ENCODE measurements around the gene HECTD1. TPM values are rescaled to one million over a fixed set of nuclear protein-coding genes. Genes with fewer than 3 reads are reported as not detected.

Gene HECTD1
- total and polyA plus RNA-seq, 10 of the 15 experiments (the other 5 are each of a cell fraction or from before 2014, with no cell fraction given) = 27.3 to 116 (median 57.7) TPM

DNA sequence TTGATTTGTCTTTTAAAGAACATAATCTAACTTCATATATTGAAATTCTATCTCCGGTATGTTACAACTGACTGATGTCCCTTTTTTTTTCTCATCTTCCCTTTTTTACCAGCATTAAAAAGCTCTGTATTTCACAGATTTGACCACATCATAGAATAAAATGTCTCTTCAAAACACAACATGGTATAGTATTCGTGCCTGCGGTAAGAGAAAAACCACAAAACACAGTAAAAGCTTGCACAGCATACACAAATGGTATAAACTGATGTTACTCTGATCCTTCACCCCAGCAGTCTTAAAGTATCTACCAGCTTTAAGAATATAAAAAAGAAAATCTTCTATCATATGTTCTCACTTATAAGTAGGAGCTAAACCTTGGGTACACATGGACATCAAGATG lies 83.4 kb downstream of the HECTD1 start:
- Histone ChIP-seq H3K4me3 (no peak overlapping the region), H3K27ac (ENCODE audit: control insufficient read depth, insufficient read depth) (no peak overlapping the region), H2AFZ (ENCODE audit: control insufficient read depth, low read depth, low read length) (no peak overlapping the region), H3K27me3 (replicated peaks in 1 of 2; ENCODE audit: control insufficient read depth in 2 of 2, insufficient read depth in 2 of 2, low read length in 1 of 2) (no peaks in the 10 kb centered on the region), H3K4me2 (ENCODE audit: control insufficient read depth, insufficient read depth) (no peak overlapping the region), H3K36me3 (ENCODE audit: control insufficient read depth in 2 of 2, insufficient read depth in 2 of 2, low read length in 1 of 2) (peaks cover 14 to 46% of the 10 kb centered on the region in 2 experiments), H4K20me1 (ENCODE audit: control insufficient read depth, insufficient read depth) (no peaks in the 10 kb centered on the region; the same call in 1 of the 2 replicates), H3K9me3 (replicated peaks; ENCODE audit: control insufficient read depth, insufficient read depth, low read length) (no peaks in the 10 kb centered on the region), H3K79me2 (ENCODE audit: control insufficient read depth, insufficient read depth, low read length) (no peaks in the 10 kb centered on the region), H3K4me1 (ENCODE audit: control insufficient read depth, insufficient read depth, low read length) (peaks cover 10% of the 10 kb centered on the region), H3K9ac (ENCODE audit: control insufficient read depth, insufficient read depth, low read length) (no peak overlapping the region)
- TF ChIP-seq BHLHE40 (IDR thresholded peaks at IDR 0.05; ENCODE audit: borderline replicate concordance in 1 of 2, low read depth in 2 of 2, low read length in 1 of 2) = peak; percentile 40 to 65; a peak in 2 of 4 replicates
- no peak for TF ChIP-seq ZBED1 (IDR thresholded peaks at IDR 0.05; ENCODE audit: borderline replicate concordance)
- no TSS peak for BruUV-seq (replicated peaks)
- intact Hi-C loops (cut with micrococcal nuclease; ENCODE audit: unreplicated experiment) (no loop called here), in situ Hi-C loops (cut with MboI) (no loop called here)
- ChIA-PET RAD21 (ENCODE audit: unreplicated experiment) (no interaction called here), POLR2A (interaction anchor here (1.9 kb wide), 1 partner anchor 9 kb away, joined by 5 read pairs; no protein-coding TSS in a partner anchor), SMC1A (ENCODE audit: uncharacterized antibody, unreplicated experiment) (no interaction called here), CTCF (interaction anchor here (0.6 kb wide), 1 partner anchor 35 kb away, joined by 3 read pairs; no protein-coding TSS in a partner anchor)
- DNase-seq (ENCODE audit: low read depth, low spot score) (no peak), FAIRE-seq (no peak), ATAC-seq (no peak)
- WGBS (ENCODE audit: insufficient coverage, insufficient replicate concordance, low lambda C conversion rate, missing lambda C conversion rate) = 67% methylated on average over 3 of the region's 3 CpGs

DNA sequence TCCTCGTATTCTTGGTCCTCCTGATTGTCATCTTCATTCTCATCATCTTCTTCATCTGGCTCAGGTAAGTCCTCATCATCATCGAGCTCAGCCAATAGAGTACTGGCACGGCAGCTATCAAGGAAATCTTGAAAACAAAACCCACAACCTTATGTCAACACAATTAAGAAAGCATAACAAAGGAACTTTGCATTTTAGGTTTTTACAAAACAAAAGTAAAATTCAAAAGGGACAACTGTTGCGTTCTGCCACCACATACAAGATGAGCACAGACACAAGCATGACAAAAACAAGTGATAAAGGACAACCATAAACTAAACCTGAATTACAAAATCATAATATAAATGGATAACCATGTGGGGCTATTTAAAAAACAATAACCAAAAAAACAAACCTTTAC lies 84.7 kb downstream of the HECTD1 start:
- ChIA-PET CTCF (interaction anchor here (1.2 kb wide), 1 partner anchor 9 kb away, joined by 3 read pairs; no protein-coding TSS in a partner anchor), SMC1A (ENCODE audit: uncharacterized antibody, unreplicated experiment) (no interaction called here), RAD21 (ENCODE audit: unreplicated experiment) (no interaction called here), POLR2A (no interaction called here)
- Histone ChIP-seq H2AFZ (ENCODE audit: control insufficient read depth, low read depth, low read length) (no peak overlapping the region), H3K79me2 (ENCODE audit: control insufficient read depth, insufficient read depth, low read length) (no peaks in the 10 kb centered on the region), H3K27me3 (replicated peaks in 1 of 2; ENCODE audit: control insufficient read depth in 2 of 2, insufficient read depth in 2 of 2, low read length in 1 of 2) (no peaks in the 10 kb centered on the region), H3K9me3 (replicated peaks; ENCODE audit: control insufficient read depth, insufficient read depth, low read length) (no peaks in the 10 kb centered on the region), H3K27ac (ENCODE audit: control insufficient read depth, insufficient read depth) (no peak overlapping the region), H3K4me3 (no peak overlapping the region), H3K4me1 (ENCODE audit: control insufficient read depth, insufficient read depth, low read length) (no peaks in the 10 kb centered on the region), H3K4me2 (ENCODE audit: control insufficient read depth, insufficient read depth) (no peak overlapping the region), H3K9ac (ENCODE audit: control insufficient read depth, insufficient read depth, low read length) (no peak overlapping the region), H3K36me3 (ENCODE audit: control insufficient read depth in 2 of 2, insufficient read depth in 2 of 2, low read length in 1 of 2) (peaks cover 8 to 43% of the 10 kb centered on the region in 2 experiments), H4K20me1 (ENCODE audit: control insufficient read depth, insufficient read depth) (no peaks in the 10 kb centered on the region)
- BruUV-seq (replicated peaks) = no TSS peak
- intact Hi-C loops (cut with micrococcal nuclease; ENCODE audit: unreplicated experiment) (no loop called here), in situ Hi-C loops (cut with MboI) (no loop called here)
- WGBS (ENCODE audit: insufficient coverage, insufficient replicate concordance, low lambda C conversion rate, missing lambda C conversion rate) = 89% methylated on average over 4 of the region's 4 CpGs
- DNase-seq (ENCODE audit: low read depth, low spot score) = no peak
- FAIRE-seq = no peak
- no peak for ATAC-seq
- TF ChIP-seq MYB (IDR thresholded peaks at IDR 0.05; ENCODE audit: borderline replicate concordance, low read depth, low read length) (no peak), KAT2A (conservative IDR thresholded peaks at IDR 0.05; ENCODE audit: control insufficient read depth, low read depth, low read length) (no peak), ZSCAN29 (IDR thresholded peaks at IDR 0.05) (no peak), TCF7 (IDR thresholded peaks at IDR 0.05; ENCODE audit: borderline replicate concordance) (no peak), CREM (IDR thresholded peaks at IDR 0.05; ENCODE audit: low read depth) (no peak), PML (IDR thresholded peaks at IDR 0.05; ENCODE audit: low read length) (no peak), ESRRA (IDR thresholded peaks at IDR 0.05; ENCODE audit: low read length) (no peak), ATF7 (IDR thresholded peaks at IDR 0.05; ENCODE audit: low read depth) (no peak), FOXK2 (IDR thresholded peaks at IDR 0.05) (no peak), WRNIP1 (IDR thresholded peaks at IDR 0.05; ENCODE audit: borderline replicate concordance, low read depth, low read length) (no peak)
- TF ChIP-seq, protein P1, sequence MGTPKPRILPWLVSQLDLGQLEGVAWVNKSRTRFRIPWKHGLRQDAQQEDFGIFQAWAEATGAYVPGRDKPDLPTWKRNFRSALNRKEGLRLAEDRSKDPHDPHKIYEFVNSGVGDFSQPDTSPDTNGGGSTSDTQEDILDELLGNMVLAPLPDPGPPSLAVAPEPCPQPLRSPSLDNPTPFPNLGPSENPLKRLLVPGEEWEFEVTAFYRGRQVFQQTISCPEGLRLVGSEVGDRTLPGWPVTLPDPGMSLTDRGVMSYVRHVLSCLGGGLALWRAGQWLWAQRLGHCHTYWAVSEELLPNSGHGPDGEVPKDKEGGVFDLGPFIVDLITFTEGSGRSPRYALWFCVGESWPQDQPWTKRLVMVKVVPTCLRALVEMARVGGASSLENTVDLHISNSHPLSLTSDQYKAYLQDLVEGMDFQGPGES (IDR thresholded peaks at IDR 0.05) = no peak
- TF ChIP-seq, protein P2, sequence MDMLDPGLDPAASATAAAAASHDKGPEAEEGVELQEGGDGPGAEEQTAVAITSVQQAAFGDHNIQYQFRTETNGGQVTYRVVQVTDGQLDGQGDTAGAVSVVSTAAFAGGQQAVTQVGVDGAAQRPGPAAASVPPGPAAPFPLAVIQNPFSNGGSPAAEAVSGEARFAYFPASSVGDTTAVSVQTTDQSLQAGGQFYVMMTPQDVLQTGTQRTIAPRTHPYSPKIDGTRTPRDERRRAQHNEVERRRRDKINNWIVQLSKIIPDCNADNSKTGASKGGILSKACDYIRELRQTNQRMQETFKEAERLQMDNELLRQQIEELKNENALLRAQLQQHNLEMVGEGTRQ (IDR thresholded peaks at IDR 0.05; ENCODE audit: borderline replicate concordance, low read depth, low read length) = no peak
- TF ChIP-seq, protein P3, sequence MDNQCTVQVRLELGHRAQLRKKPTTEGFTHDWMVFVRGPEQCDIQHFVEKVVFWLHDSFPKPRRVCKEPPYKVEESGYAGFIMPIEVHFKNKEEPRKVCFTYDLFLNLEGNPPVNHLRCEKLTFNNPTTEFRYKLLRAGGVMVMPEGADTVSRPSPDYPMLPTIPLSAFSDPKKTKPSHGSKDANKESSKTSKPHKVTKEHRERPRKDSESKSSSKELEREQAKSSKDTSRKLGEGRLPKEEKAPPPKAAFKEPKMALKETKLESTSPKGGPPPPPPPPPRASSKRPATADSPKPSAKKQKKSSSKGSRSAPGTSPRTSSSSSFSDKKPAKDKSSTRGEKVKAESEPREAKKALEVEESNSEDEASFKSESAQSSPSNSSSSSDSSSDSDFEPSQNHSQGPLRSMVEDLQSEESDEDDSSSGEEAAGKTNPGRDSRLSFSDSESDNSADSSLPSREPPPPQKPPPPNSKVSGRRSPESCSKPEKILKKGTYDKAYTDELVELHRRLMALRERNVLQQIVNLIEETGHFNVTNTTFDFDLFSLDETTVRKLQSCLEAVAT (IDR thresholded peaks at IDR 0.05) = no peak
